WTC11 (cell line): ENCODE measurements around the gene CLDN9. TPM values are rescaled to one million over a fixed set of nuclear protein-coding genes. Genes with fewer than 3 reads are reported as not detected.

Experiments used
- ATAC-seq: fragments of 200-7000 bp; cut with Tn5 transposase; 2 replicates; pipeline ENCODE4 v1.10.0; 2021; ENCODE audit warnings: mild to moderate bottlenecking, moderate library complexity
- CTCF ChIA-PET: fragments of 300-600 bp; sonication (Branson Sonifier 250); formaldehyde crosslinking; loops from one replicate; lab custom pipeline; 2021; ENCODE audit warnings: antibody characterized with exemption; lab: Charles Lee
- POLR2A ChIA-PET: fragments of 350-600 bp; sonication (Branson Sonifier 250); formaldehyde crosslinking; loops from one replicate; lab custom pipeline; 2021; ENCODE audit warnings: antibody characterized with exemption; lab: Charles Lee
- DNase-seq: peaks from one replicate; pipeline ENCODE4 v3.0.0; 2021; ENCODE audit warnings: low spot score
- H3K27ac Mint-ChIP-seq: 2 replicates; pipeline ENCODE4 v1.8.0; 2021; ENCODE audit warnings: mixed read lengths
- H3K27me3 Mint-ChIP-seq: 2 replicates; pipeline ENCODE4 v1.8.0; 2021; ENCODE audit warnings: low read depth, mild to moderate bottlenecking, moderate library complexity, mixed read lengths
- H3K36me3 Mint-ChIP-seq: 2 replicates; pipeline ENCODE4 v1.8.0; 2021; ENCODE audit warnings: mixed read lengths
- H3K4me1 Mint-ChIP-seq: 2 replicates; pipeline ENCODE4 v1.8.0; 2022; ENCODE audit warnings: mixed read lengths
- H3K4me3 Mint-ChIP-seq: 2 replicates; pipeline ENCODE4 v1.8.0; 2021; ENCODE audit warnings: mild to moderate bottlenecking, moderate library complexity, mixed read lengths
- H3K9me3 Mint-ChIP-seq: 2 replicates; pipeline ENCODE4 v1.8.0; 2021; ENCODE audit warnings: mixed read lengths
- ATF1 ChIP-seq: sonication (generic); formaldehyde crosslinking; IDR thresholded peaks from 2 replicates; pipeline ENCODE4 v1.8.1; 2023; ENCODE audit warnings: mild to moderate bottlenecking, moderate library complexity, missing genetic modification reagents
- ATF3 ChIP-seq: sonication (generic); formaldehyde crosslinking; conservative IDR thresholded peaks from 2 replicates; pipeline ENCODE4 v1.8.1; 2022; ENCODE audit warnings: mild to moderate bottlenecking, missing genetic modification reagents
- CREB1 ChIP-seq: sonication (generic); formaldehyde crosslinking; IDR thresholded peaks from 2 replicates; pipeline ENCODE4 v1.8.0; 2023; ENCODE audit warnings: mild to moderate bottlenecking, missing genetic modification reagents
- E2F1 ChIP-seq: sonication (generic); formaldehyde crosslinking; IDR thresholded peaks from 2 replicates; pipeline ENCODE4 v1.8.0; 2022; ENCODE audit warnings: mild to moderate bottlenecking, missing genetic modification reagents
- EMX1 ChIP-seq: fragments of 250-450 bp; sonication (Bioruptor Pico); IDR thresholded peaks from 2 replicates; pipeline ENCODE4 v1.8.0; 2021; ENCODE audit warnings: mild to moderate bottlenecking
- ETV6 ChIP-seq: sonication (generic); formaldehyde crosslinking; IDR thresholded peaks from 2 replicates; pipeline ENCODE4 v1.8.1; 2022; ENCODE audit warnings: mild to moderate bottlenecking, missing genetic modification reagents
- FOXK1 ChIP-seq: sonication (generic); formaldehyde crosslinking; IDR thresholded peaks from 2 replicates; pipeline ENCODE4 v1.8.0; 2022; ENCODE audit warnings: mild to moderate bottlenecking, moderate library complexity, missing genetic modification reagents
- FOXP1 ChIP-seq: sonication (generic); formaldehyde crosslinking; IDR thresholded peaks from 2 replicates; pipeline ENCODE4 v1.8.0; 2022; ENCODE audit warnings: missing genetic modification reagents, mild to moderate bottlenecking, moderate library complexity, borderline replicate concordance
- GRHL2 ChIP-seq: fragments of 250-450 bp; sonication (Bioruptor Pico); IDR thresholded peaks from 2 replicates; pipeline ENCODE4 v1.8.0; 2022; ENCODE audit warnings: mild to moderate bottlenecking, moderate library complexity; ENCODE audit not compliant: insufficient replicate concordance, severe bottlenecking
- JUN ChIP-seq: sonication (generic); formaldehyde crosslinking; IDR thresholded peaks from 2 replicates; pipeline ENCODE4 v1.8.0; 2023; ENCODE audit warnings: mild to moderate bottlenecking, missing genetic modification reagents
- MAX ChIP-seq: sonication (generic); formaldehyde crosslinking; IDR thresholded peaks from 2 replicates; pipeline ENCODE4 v1.8.0; 2022; ENCODE audit warnings: mild to moderate bottlenecking, missing genetic modification reagents
- MLX ChIP-seq: sonication (generic); formaldehyde crosslinking; IDR thresholded peaks from 2 replicates; pipeline ENCODE4 v1.8.1; 2023; ENCODE audit warnings: mild to moderate bottlenecking, missing genetic modification reagents, moderate library complexity
- MXD4 ChIP-seq: fragments of 250-450 bp; sonication (Bioruptor Pico); IDR thresholded peaks from 2 replicates; pipeline ENCODE4 v1.8.0; 2021; ENCODE audit warnings: mild to moderate bottlenecking, moderate library complexity, borderline replicate concordance
- NFE2L1 ChIP-seq: sonication (generic); formaldehyde crosslinking; IDR thresholded peaks from 2 replicates; pipeline ENCODE4 v1.8.1; 2023; ENCODE audit warnings: missing genetic modification reagents
- PREB ChIP-seq: sonication (generic); formaldehyde crosslinking; IDR thresholded peaks from 2 replicates; pipeline ENCODE4 v1.8.1; 2022; ENCODE audit warnings: mild to moderate bottlenecking, missing genetic modification reagents, moderate library complexity, borderline replicate concordance
- PRRX2 ChIP-seq: fragments of 250-450 bp; sonication (Bioruptor Pico); IDR thresholded peaks from 2 replicates; pipeline ENCODE4 v1.8.0; 2021; ENCODE audit warnings: mild to moderate bottlenecking
- TCF7 ChIP-seq: sonication (generic); formaldehyde crosslinking; IDR thresholded peaks from 2 replicates; pipeline ENCODE4 v1.8.0; 2022; ENCODE audit warnings: mild to moderate bottlenecking, low read depth, missing genetic modification reagents, moderate library complexity
- TEAD1 ChIP-seq: sonication (generic); formaldehyde crosslinking; IDR thresholded peaks from 2 replicates; pipeline ENCODE4 v1.8.0; 2022; ENCODE audit warnings: mild to moderate bottlenecking, missing genetic modification reagents
- ZNF121 ChIP-seq: sonication (generic); formaldehyde crosslinking; IDR thresholded peaks from 2 replicates; pipeline ENCODE4 v1.8.0; 2023; ENCODE audit warnings: missing genetic modification reagents
- ZNF138 ChIP-seq: sonication (generic); formaldehyde crosslinking; conservative IDR thresholded peaks from 2 replicates; pipeline ENCODE4 v1.8.1; 2022; ENCODE audit warnings: mild to moderate bottlenecking, moderate library complexity, missing genetic modification reagents
- ZNF219 ChIP-seq: sonication (generic); formaldehyde crosslinking; IDR thresholded peaks from 2 replicates; pipeline ENCODE4 v1.8.0; 2023; ENCODE audit warnings: missing genetic modification reagents, mild to moderate bottlenecking, borderline replicate concordance
- ZNF263 ChIP-seq: sonication (generic); formaldehyde crosslinking; IDR thresholded peaks from 2 replicates; pipeline ENCODE4 v1.8.1; 2022; ENCODE audit warnings: low read depth, mild to moderate bottlenecking, moderate library complexity, missing genetic modification reagents
- ZNF512 ChIP-seq: sonication (generic); formaldehyde crosslinking; IDR thresholded peaks from 2 replicates; pipeline ENCODE4 v1.8.1; 2022; ENCODE audit warnings: missing genetic modification reagents, borderline replicate concordance
- ZNF532 ChIP-seq: fragments of 250-450 bp; sonication (Bioruptor Pico); IDR thresholded peaks from 2 replicates; pipeline ENCODE4 v1.9.0; 2021; ENCODE audit warnings: mild to moderate bottlenecking, borderline replicate concordance
- total RNA-seq: library from RNA; stranded (reverse); gene quantifications from 3 replicates; pipeline ENCODE4 v1.2.3, GENCODE V29; 2021

The CLDN9 gene
- total RNA-seq, 1 experiment from 2014 or later, result 0.92 TPM

GRCh38 chr16:3017344-3017743 is 4.6 kb downstream of the CLDN9 start:
- H3K4me3 Mint-ChIP-seq, result peak overlapping the region; percentile 93
- H3K36me3 Mint-ChIP-seq, result peaks cover 21% of the 10 kb centered on the region
- H3K27ac Mint-ChIP-seq, result peak overlapping the region; percentile 90
- peaks cover 68% of the 10 kb centered on the region for H3K4me1 Mint-ChIP-seq
- CTCF ChIA-PET, result interaction anchor here (1.6 to 8.6 kb wide), 3 partner anchors 10 to 41 kb away, joined by 15 to 360 read pairs (median 292); partner anchors contain the start of gene CLDN9
- 0 out of 2 replicates have a peak, but pooled peaks have one; percentile 17 for TF ChIP-seq NFE2L1
- no peak for TF ChIP-seq PREB
- TF ChIP-seq MXD4 (CRISPR knock-in tag), result no peak
- no peak for TF ChIP-seq ZNF263 (CRISPR knock-in tag)
- no peak for TF ChIP-seq FOXK1 (CRISPR knock-in tag)
- TF ChIP-seq TCF7 (CRISPR knock-in tag), result 0 out of 2 replicates have a peak, but pooled peaks have one; percentile 27
- TF ChIP-seq TEAD1 (CRISPR knock-in tag), result no peak; the same call in 1 of the 2 replicates
- TF ChIP-seq GRHL2 (CRISPR knock-in tag), result no peak
- TF ChIP-seq EMX1 (CRISPR knock-in tag), result 0 out of 2 replicates have a peak, but pooled peaks have one; percentile 12
- no peak for TF ChIP-seq ZNF532 (CRISPR knock-in tag)
- no peak for TF ChIP-seq MLX
- TF ChIP-seq, all 79 proteins: peak for 3
- ATAC-seq (no peak), DNase-seq (no peak)
- POLR2A ChIA-PET, result interaction anchor here (6.3 to 17.1 kb wide), 2 partner anchors 11 to 12 kb away, joined by 87 to 502 read pairs; partner anchors contain the start of gene CLDN9
- Mint-ChIP-seq H3K9me3 (no peaks in the 10 kb centered on the region), H3K27me3 (peaks cover 5% of the 10 kb centered on the region; the same call in 1 of the 2 replicates)

- H3K27me3 Mint-ChIP-seq, result peaks cover 5% of the 10 kb centered on the region; the same call in 1 of the 2 replicates
- no peaks in the 10 kb centered on the region for H3K9me3 Mint-ChIP-seq
- CTCF ChIA-PET, result interaction anchor here (0.5 to 8.6 kb wide), 18 partner anchors 11 to 180 kb away, joined by 3 to 360 read pairs (median 4); partner anchors contain the start of genes CLDN9, KREMEN2 and ZSCAN10
- peak within 1 kb of the TSS; percentile 93 for H3K4me3 Mint-ChIP-seq
- peaks cover 69% of the 10 kb centered on the region for H3K4me1 Mint-ChIP-seq
- peak; percentile 49 for ATAC-seq
- peak within 1 kb of the TSS; percentile 96 for H3K27ac Mint-ChIP-seq
- DNase-seq, result peak; percentile 99
- POLR2A ChIA-PET, result interaction anchor here (0.8 to 17.1 kb wide), 5 partner anchors 12 to 40 kb away, joined by 3 to 502 read pairs (median 8); partner anchors contain the start of gene CLDN9
- H3K36me3 Mint-ChIP-seq, result peaks cover 21% of the 10 kb centered on the region
- no peak for TF ChIP-seq JUN (CRISPR knock-in tag)
- no peak for TF ChIP-seq ZNF121 (CRISPR knock-in tag)
- no peak for TF ChIP-seq PRRX2
- TF ChIP-seq ETV6 (CRISPR knock-in tag), result peak; percentile 77
- no peak for TF ChIP-seq ZNF219
- TF ChIP-seq FOXK1 (CRISPR knock-in tag), result peak; percentile 38; the same call in 1 of the 2 replicates
- peak; percentile 26; the same call in 1 of the 2 replicates for TF ChIP-seq FOXP1
- TF ChIP-seq TEAD1 (CRISPR knock-in tag), result peak; percentile 66; the same call in 1 of the 2 replicates
- peak; percentile 39; the same call in 1 of the 2 replicates for TF ChIP-seq MAX
- no peak for TF ChIP-seq ATF3 (CRISPR knock-in tag)
- 0 out of 2 replicates have a peak, but pooled peaks have one; percentile 16 for TF ChIP-seq CREB1 (CRISPR knock-in tag)
- TF ChIP-seq ATF1 (CRISPR knock-in tag), result peak; percentile 65; the same call in 1 of the 2 replicates
- TF ChIP-seq ZNF512 (CRISPR knock-in tag), result no peak
- no peak for TF ChIP-seq ZNF138 (CRISPR knock-in tag)
- TF ChIP-seq E2F1 (CRISPR knock-in tag), result no peak
Measured at GRCh38 chr16:3017794-3018506, 5.2 kb downstream of the CLDN9 start, which contains the start of gene CLDN6. Gene CLDN6 (minus strand): TSS chr16:3018183. CDS start chr16:3016021, 2,162 bp downstream.
